Mucosa of stomach (tissue), 1 donor: ENCODE results near the gene PLGRKT.
A peak's percentile ranks its signal among the peaks of the same experiment; 100 is the strongest.
"Not testable (repeated sequence)": the region's sequence is repeated elsewhere in the genome, so short reads cannot be mapped to it uniquely, and the experiment has no call there.

ENCODE experiments used
- H3K27me3 ChIP-seq: one replicate; pipeline ENCODE4 v1.7.0; 2013; ENCODE audit warnings: mild to moderate bottlenecking, low read length; ENCODE audit not compliant: control insufficient read depth, insufficient read depth
- H3K36me3 ChIP-seq: one replicate; pipeline ENCODE4 v1.7.0; 2013; ENCODE audit warnings: low read length; ENCODE audit not compliant: control insufficient read depth, insufficient read depth
- H3K4me1 ChIP-seq: one replicate; pipeline ENCODE4 v1.7.0; 2013; ENCODE audit warnings: mild to moderate bottlenecking, low read length; ENCODE audit not compliant: control insufficient read depth, insufficient read depth
- H3K4me3 ChIP-seq: one replicate; pipeline ENCODE4 v1.7.0; 2013; ENCODE audit warnings: low read length
- H3K9ac ChIP-seq: one replicate; pipeline ENCODE4 v1.7.0; 2013; ENCODE audit warnings: mild to moderate bottlenecking, low read length, moderate library complexity
- H3K9me3 ChIP-seq: one replicate; pipeline ENCODE4 v1.7.0; 2013; ENCODE audit warnings: mild to moderate bottlenecking, low read length, moderate library complexity; ENCODE audit not compliant: control insufficient read depth
- donor health status: Pancreatic carcinoma.

The PLGRKT gene

GRCh38 chr9:5470122-5470521 lies 32.4 kb upstream of the PLGRKT start:
- Histone ChIP-seq H3K27me3 (no peaks in the 10 kb centered on the region), H3K4me1 (no peaks in the 10 kb centered on the region), H3K9me3 (no peaks in the 10 kb centered on the region), H3K4me3 (no peak overlapping the region), H3K36me3 (no peaks in the 10 kb centered on the region), H3K9ac (no peak overlapping the region)

- H3K4me1 ChIP-seq: no peaks in the 10 kb centered on the region
Observed at GRCh38 chr9:5468850-5469249, 31.1 kb upstream of the PLGRKT start.

GRCh38 chr9:5466766-5467165 lies 29.0 kb upstream of the PLGRKT start:
- Histone ChIP-seq H3K27me3 (no peaks in the 10 kb centered on the region), H3K36me3 (no peaks in the 10 kb centered on the region), H3K9ac (no peak overlapping the region), H3K4me3 (no peak overlapping the region), H3K4me1 (no peaks in the 10 kb centered on the region), H3K9me3 (no peaks in the 10 kb centered on the region)

More at GRCh38 chr9:5468850-5469249, 31.1 kb upstream of the PLGRKT start:
- H3K9me3 ChIP-seq: no peaks in the 10 kb centered on the region
- no peak overlapping the region for H3K4me3 ChIP-seq
- no peak overlapping the region for H3K9ac ChIP-seq
- no peaks in the 10 kb centered on the region for H3K27me3 ChIP-seq
- no peaks in the 10 kb centered on the region for H3K36me3 ChIP-seq

- Histone ChIP-seq H3K36me3 (no peaks in the 10 kb centered on the region), H3K9me3 (no peaks in the 10 kb centered on the region), H3K4me3 (no peak overlapping the region)
Observed at GRCh38 chr9:5466005-5466404, 28.3 kb upstream of the PLGRKT start.

GRCh38 chr9:5464831-5465330 lies 27.2 kb upstream of the PLGRKT start:
- not testable (repeated sequence) for H3K36me3 ChIP-seq, H3K9me3 ChIP-seq, H3K4me1 ChIP-seq, H3K4me3 ChIP-seq, H3K27me3 ChIP-seq, H3K9ac ChIP-seq

More at GRCh38 chr9:5466005-5466404, 28.3 kb upstream of the PLGRKT start:
- H3K27me3 ChIP-seq: no peaks in the 10 kb centered on the region
- H3K4me1 ChIP-seq: no peaks in the 10 kb centered on the region
- H3K9ac ChIP-seq: no peak overlapping the region

GRCh38 chr9:5460157-5460556 lies 22.4 kb upstream of the PLGRKT start:
- H3K27me3 ChIP-seq: no peaks in the 10 kb centered on the region
- H3K9me3 ChIP-seq: no peaks in the 10 kb centered on the region
- no peaks in the 10 kb centered on the region for H3K4me1 ChIP-seq
- H3K36me3 ChIP-seq: no peaks in the 10 kb centered on the region
- H3K9ac ChIP-seq: no peak overlapping the region
- H3K4me3 ChIP-seq: no peak overlapping the region

- Histone ChIP-seq H3K27me3 (no peaks in the 10 kb centered on the region), H3K4me3 (no peak overlapping the region), H3K4me1 (no peaks in the 10 kb centered on the region), H3K9ac (no peak overlapping the region), H3K36me3 (no peaks in the 10 kb centered on the region), H3K9me3 (no peaks in the 10 kb centered on the region)
Observed at GRCh38 chr9:5459289-5459829, 21.6 kb upstream of the PLGRKT start.

GRCh38 chr9:5455181-5455580 lies 17.5 kb upstream of the PLGRKT start:
- Histone ChIP-seq H3K4me1 (peaks cover 4% of the 10 kb centered on the region), H3K9ac (no peak overlapping the region), H3K27me3 (no peaks in the 10 kb centered on the region), H3K4me3 (no peak overlapping the region), H3K36me3 (no peaks in the 10 kb centered on the region), H3K9me3 (no peaks in the 10 kb centered on the region)

GRCh38 chr9:5453673-5454072 lies 15.9 kb upstream of the PLGRKT start:
- Histone ChIP-seq H3K27me3 (no peaks in the 10 kb centered on the region), H3K9me3 (no peaks in the 10 kb centered on the region), H3K9ac (no peak overlapping the region), H3K4me1 (peaks cover 12% of the 10 kb centered on the region), H3K4me3 (no peak overlapping the region), H3K36me3 (no peaks in the 10 kb centered on the region)

GRCh38 chr9:5453004-5453403 lies 15.3 kb upstream of the PLGRKT start:
- Histone ChIP-seq H3K4me1 (peaks cover 12% of the 10 kb centered on the region), H3K36me3 (no peaks in the 10 kb centered on the region), H3K27me3 (no peaks in the 10 kb centered on the region), H3K9me3 (no peaks in the 10 kb centered on the region), H3K9ac (no peak overlapping the region), H3K4me3 (no peak overlapping the region)

GRCh38 chr9:5452286-5452609 lies 14.5 kb upstream of the PLGRKT start:
- Histone ChIP-seq H3K36me3 (no peaks in the 10 kb centered on the region), H3K4me1 (peaks cover 12% of the 10 kb centered on the region), H3K4me3 (no peak overlapping the region), H3K27me3 (no peaks in the 10 kb centered on the region), H3K9ac (no peak overlapping the region), H3K9me3 (no peaks in the 10 kb centered on the region)

- Histone ChIP-seq H3K27me3 (no peaks in the 10 kb centered on the region), H3K4me1 (peaks cover 12% of the 10 kb centered on the region), H3K36me3 (no peaks in the 10 kb centered on the region), H3K4me3 (peak within 1 kb of the TSS; percentile 49), H3K9me3 (no peaks in the 10 kb centered on the region), H3K9ac (peak within 1 kb of the TSS; percentile 90)
Observed at GRCh38 chr9:5450359-5451091, 12.8 kb upstream of the PLGRKT start, which contains the start of gene CD274. Gene CD274 (plus strand): TSS chr9:5450542. CDS start chr9:5456114, 5,572 bp downstream.
